HG03060 (cell line): ENCODE data around the gene TTC7B.
"Not testable (repeated sequence)": the region's sequence is repeated elsewhere in the genome, so short reads cannot be mapped to it uniquely, and the experiment has no call there.

Experiments used
- ATAC-seq: cut with Tn5 transposase; IDR thresholded peaks from one replicate; pipeline ENCODE4 v1.9.1; 2021; ENCODE audit warnings: low read depth, moderate number of reproducible peaks; ENCODE audit not compliant: unreplicated experiment

TTC7B gene

DNA sequence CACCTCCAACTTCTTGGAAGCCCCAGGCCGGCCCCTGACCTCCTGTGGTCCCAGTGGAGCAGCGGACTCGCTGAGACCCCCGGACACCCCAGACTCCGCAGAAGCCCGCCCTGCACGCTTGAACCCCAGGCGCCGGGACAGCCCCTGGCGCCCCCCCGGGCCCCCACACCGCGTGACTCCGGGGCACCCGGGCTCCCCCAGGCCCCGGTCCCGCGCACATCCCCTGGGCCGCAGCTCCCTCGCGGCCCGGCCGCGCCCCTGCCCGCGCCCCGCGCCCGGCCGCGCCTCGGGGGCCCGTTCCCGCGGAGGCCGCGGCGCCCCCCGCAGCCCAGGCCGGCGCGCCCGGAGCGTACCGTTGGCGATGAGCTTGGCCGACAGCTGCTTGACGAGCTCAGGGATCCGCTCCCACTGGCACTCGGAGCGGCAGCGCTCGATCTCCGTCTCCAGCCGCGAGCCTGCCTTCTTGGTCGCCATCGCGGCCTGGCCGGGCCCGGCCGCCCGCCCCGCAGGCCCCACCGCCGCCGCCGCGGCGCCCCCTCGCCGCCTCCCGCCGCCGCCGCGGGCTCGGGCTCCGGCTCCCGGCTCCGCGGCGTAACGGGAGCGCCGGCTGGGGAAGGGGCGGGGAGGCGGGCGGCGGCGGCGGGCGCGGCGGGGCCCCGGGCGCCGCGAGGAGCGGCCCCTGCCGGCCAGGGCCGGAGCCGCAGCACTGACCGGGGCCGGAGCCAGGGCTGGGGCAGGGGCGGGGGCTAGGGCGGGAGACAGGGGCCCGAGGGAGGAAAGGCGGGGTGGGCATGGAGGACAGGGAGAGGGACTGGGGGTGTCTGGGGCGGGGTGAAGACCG, at the start of gene TTC7B:
Gene TTC7B (minus strand): TSS at position 609 of the 841 bp plus-strand sequence. CDS start 135 bp downstream, at position 474.
- no peak for ATAC-seq

GRCh38 chr14:90864741-90865140, 48.5 kb upstream of the TTC7B start:
- no peak for ATAC-seq

DNA sequence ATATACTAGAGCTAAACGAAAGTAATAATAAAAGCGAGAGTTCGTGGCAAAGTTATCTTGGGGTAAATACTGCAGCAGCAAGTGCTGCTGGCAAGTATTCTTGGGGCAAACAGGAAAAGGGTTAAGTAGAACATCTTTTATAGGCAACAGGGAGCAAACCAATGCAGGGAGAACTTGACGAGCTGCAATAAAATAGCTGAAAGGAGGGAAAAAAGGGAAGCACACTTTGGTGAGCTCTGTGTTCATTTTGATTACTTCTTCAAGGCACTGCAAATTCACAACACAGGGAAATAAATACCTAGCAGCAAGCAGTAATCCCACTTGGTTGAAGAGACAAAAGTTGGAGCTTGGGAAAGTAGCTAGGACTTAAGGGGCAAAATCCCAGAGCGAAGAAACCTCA, 42.3 kb upstream of the TTC7B start:
- no peak for ATAC-seq

GRCh38 chr14:90857866-90858265, 41.6 kb upstream of the TTC7B start:
- no peak for ATAC-seq

GRCh38 chr14:90856115-90856514, 39.9 kb upstream of the TTC7B start:
- ATAC-seq: not testable (repeated sequence)

- ATAC-seq: no peak
Observed at GRCh38 chr14:90853116-90853515, 36.9 kb upstream of the TTC7B start.

DNA sequence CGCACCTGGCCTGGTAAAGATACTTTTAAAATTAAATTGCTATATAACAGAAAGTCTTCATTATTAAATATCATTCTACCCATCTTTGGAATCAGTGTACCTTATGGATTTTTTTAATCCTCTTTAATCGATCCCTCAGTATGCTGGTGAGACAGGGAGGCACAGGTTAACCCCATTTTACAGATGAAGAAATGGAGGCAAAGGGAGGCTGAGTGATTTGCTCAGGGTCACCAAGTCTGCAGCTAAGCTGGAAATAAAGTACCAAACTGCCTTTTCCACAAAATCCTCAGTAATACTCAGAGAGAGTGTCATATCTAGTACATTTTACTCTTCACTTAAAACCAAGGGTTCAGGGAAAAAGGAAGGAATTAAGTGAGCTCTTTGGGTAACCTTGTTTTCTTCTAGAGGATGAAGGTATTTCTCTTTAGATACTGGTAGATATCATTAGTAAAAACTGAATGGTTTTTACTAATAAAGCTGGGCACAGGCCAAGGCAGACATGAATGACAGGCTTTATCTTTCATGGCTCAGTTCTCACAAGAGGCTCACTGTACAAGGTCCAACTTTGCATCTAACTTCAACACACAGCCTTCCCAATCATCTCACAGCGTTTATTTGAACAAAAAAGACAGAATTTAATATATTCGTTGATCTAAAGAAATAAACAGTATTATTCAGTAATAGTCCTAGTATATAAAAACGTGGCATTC, 35.3 kb upstream of the TTC7B start:
- no peak for ATAC-seq

- no peak for ATAC-seq
Observed at GRCh38 chr14:90850487-90850886, 34.3 kb upstream of the TTC7B start.

- ATAC-seq: no peak
Observed at GRCh38 chr14:90849787-90850444, 33.7 kb upstream of the TTC7B start.

DNA sequence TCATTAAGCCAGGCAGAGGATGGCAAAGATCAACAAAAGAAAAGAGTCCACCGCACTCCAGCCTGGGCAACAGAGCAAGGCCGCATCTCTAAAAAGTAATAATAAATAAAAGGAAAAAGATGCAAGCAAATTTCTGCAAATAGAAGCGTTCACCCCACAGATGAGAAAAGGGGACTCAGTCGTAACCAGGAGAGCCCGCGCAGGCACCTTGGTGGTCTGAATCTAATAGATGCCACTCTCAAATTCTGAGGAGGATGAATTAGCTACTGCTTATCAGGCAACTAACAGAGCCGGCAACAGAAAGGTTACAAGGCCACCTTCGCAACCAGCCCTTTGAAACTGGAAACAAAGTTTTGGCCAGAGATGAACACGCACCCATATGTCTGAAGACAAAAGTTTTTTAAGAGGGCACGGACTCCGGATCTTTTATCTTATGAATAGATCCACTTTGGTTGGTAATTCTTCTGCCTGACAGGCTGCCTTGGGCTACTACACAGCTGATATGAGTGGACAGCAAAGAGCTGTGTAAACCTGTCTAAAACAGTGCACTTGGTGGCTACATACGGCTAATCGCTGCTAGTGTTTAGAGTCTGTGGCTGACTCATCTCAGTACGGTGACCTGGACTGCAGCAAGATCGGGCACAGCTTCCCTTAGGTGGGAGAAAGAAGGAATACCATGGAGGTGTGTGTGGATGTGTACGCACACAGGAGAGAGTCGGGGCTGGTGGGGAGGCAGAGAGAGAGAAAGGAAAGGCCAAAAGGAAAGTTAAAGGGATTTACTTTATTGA, 32.9 kb upstream of the TTC7B start:
- no peak for ATAC-seq

GRCh38 chr14:90846511-90846910, 30.3 kb upstream of the TTC7B start:
- ATAC-seq: no peak

DNA sequence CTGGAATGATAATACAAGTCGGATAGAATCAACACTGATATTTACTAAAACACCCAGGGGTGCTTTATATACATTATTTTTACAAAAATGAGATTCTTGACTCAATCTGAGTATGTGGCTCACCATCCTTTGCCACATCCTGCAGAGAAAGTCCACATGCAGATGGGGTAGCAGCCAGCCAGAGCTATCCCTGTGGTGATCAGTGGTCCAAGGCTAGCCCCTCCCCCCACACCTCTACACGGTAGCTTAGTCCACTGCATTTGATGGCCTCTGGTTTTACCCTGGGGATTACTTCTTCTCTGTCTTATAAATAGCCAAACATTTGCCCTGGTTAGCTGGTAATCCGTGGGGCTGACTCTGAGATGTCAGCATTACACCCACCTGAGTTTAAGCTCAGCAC, 28.1 kb upstream of the TTC7B start:
- no peak for ATAC-seq

DNA sequence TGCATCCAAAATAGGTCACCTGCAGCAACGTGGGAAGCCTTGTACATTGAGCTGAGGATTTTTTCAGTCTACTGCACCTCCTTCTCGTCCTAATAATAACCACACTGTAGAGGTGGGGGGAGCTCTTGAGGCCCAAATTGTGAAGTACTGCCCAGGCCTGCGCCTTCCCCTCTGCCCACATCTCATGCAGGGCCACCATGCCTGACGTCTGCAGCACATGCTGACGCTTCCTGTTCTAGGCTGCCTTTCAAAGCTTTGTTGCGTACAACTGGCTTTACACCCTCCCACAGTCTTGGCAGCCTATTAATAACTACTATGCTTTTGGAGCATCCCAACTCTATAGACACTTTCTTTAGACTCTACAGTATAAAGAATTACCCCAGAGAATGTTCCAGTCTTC, 26.5 kb upstream of the TTC7B start:
- no peak for ATAC-seq

DNA sequence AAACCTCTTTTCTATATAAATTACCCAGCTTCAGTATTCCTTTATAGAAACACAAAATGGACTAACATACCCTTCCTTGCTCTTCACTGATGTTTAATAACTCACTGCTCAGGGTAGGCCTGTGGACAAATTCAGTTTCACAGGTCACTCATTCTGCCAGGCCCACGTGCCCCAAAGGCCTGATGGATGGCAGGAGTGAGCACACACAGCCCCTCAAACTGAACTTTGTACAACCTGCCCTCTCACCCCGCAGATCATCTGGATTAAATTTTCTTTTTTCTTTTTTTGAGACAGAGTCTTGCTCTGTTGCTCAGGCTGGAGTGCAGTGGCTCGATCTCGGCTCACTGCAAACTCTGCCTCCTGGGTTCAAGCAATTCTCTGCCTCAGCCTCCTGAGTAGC, 24.4 kb upstream of the TTC7B start:
- ATAC-seq: not testable (repeated sequence)

DNA sequence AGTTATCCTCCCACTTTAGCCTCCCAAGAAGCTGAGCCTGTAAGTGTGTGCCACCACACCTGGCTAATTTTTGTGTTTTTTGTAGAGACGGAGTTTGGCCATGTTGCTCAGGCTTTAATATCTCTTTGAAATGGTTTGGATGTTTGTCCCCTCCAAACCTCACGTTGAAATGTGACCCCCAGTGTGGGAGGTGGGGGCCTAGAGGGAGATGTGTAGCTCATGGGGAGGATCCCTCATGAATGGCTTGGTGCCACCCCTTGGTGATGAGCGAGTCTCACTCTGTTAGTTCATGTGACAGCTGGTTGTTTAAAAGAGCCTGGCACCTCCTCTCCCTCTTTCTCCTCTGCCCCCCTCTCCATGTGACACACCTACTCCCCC, 23.6 kb upstream of the TTC7B start:
- ATAC-seq: no peak

DNA sequence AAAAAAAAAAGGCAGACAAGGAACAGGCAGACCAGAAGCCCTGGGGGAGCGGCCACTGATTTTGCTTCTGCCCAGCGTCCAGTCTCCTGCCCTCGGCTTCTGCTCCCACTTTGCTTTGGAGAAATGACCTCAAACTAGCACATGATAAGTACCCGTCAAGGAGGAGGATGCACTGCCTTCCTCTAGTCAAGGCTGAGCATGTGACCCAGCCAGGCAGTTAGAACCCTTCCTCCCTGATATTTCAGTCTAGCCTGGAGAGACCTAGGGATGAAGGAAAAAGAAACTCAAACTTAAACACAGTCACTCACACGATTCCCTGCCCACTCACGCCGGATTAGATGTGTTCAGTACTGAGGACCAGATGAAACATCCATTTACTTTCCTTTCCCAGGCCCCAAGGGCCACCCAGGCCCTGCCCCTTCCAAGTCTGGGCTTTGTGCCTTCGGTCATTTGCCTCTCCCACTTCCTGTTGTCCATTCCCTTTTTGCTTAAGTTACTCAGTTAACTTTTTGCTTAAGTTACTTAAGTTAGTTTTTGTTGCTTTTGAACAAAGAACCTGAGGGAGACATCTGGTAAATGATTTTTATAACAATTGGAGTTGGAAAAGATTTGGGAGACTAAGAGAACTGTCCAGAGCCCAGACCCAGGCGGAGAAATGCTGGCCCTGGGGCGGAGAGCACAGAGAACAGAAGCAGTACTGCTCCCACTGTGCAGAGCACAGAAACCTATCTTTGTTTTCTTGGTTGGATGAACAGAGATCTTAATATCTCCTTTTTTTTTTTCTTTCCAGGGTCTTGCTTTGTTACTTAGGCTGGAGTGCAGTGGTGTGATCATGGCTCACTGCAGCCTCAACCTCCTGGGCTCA, 23.0 kb upstream of the TTC7B start:
- no peak for ATAC-seq

- ATAC-seq: not testable (repeated sequence)
Observed at GRCh38 chr14:90838531-90838930, 22.3 kb upstream of the TTC7B start.

GRCh38 chr14:90837355-90837754, 21.1 kb upstream of the TTC7B start:
- ATAC-seq: no peak

DNA sequence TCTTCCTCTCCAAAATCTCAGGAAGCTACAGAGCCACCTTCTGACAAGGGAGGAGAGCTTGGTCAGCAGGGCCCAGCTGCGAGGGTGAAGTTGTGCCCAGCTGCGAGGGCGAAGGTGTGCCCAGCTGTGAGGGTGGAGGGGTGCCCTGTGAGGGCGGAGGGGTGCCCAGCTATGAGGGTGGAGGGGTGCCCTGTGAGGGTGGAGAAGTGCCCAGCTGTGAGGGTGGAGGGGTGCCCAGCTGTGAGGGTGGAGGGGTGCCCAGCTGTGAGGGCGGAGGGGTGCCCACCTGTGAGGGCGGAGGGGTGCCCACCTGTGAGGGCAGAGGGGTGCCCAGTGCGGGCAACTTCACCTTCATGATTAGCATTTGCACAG, 20.4 kb upstream of the TTC7B start:
- no peak for ATAC-seq

GRCh38 chr14:90831821-90832220, 15.6 kb upstream of the TTC7B start:
- no peak for ATAC-seq
